GM12865 (cell line): Measurements from ENCODE around the gene DGLUCY.
"Not testable (repeated sequence)": the region's sequence is repeated elsewhere in the genome, so short reads cannot be mapped to it uniquely, and the experiment has no call there.

Source experiments
- DNase-seq: peaks from one replicate; pipeline ENCODE4 v3.0.0; 2010; ENCODE audit warnings: low read depth
- H3K4me3 ChIP-seq: 2 replicates; pipeline ENCODE4 v1.5.1; 2011; ENCODE audit warnings: mild to moderate bottlenecking, low read depth, low read length, control low read depth
- CTCF ChIP-seq: IDR thresholded peaks from 2 replicates; pipeline ENCODE4 v1.5.1; 2011; ENCODE audit warnings: low read length, control low read depth, low read depth, inconsistent platforms; ENCODE audit not compliant: insufficient read depth; ENCODE audit errors: missing control alignments

Gene DGLUCY

GRCh38 chr14:91080071-91080470 lies 33.8 kb upstream of the DGLUCY start:
- DNase-seq, result no peak
- TF ChIP-seq CTCF, result no peak
- no peak overlapping the region for H3K4me3 ChIP-seq

DNA sequence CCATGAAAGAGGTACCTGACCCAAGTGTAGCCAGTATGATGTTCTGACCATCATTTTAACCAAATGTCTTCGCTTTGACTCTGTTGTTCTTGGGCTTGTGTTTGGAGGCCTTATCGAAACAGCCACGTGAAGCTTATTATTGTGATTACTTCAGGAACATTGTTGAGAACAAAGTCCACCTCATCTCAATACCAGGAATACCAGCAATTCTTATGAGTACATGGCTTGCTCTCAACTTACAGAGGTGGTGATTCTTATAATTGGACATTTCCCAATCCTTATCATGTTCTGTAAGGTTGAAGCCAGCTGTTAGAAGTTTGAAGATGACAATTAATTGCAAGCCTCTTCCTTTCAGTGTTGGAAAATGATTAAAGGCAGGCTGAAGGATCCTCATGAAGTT lies 31.6 kb upstream of the DGLUCY start:
- DNase-seq, result no peak
- TF ChIP-seq CTCF, result no peak
- H3K4me3 ChIP-seq, result no peak overlapping the region

DNA sequence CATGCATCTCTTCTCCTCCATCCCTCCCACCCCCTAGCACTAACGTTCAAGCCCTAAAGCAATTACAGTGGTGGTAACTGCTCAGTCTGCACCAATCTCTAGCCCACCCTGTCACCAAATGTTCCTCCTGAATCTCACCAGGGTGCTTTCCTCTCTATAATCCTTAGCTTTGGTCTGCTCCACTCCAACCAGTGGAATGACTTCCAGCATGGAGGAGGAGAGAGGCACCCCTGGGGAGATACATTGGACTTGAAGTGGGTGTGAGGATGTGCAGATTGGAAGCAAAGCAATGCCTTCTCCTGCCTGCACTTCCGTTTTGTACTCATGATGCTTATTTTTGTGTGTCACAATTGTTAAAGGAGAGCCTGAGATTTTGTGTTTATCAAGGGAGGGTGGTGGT lies 29.4 kb upstream of the DGLUCY start:
- no peak for DNase-seq
- no peak for TF ChIP-seq CTCF
- H3K4me3 ChIP-seq, result no peak overlapping the region

- not testable (repeated sequence) for H3K4me3 ChIP-seq, DNase-seq
Measured at GRCh38 chr14:91087470-91087869, 26.4 kb upstream of the DGLUCY start.

- no peak for TF ChIP-seq CTCF
- DNase-seq, result no peak
Measured at GRCh38 chr14:91088585-91089235, 25.2 kb upstream of the DGLUCY start.

GRCh38 chr14:91089958-91090535 lies 23.8 kb upstream of the DGLUCY start:
- peak; percentile 25 for DNase-seq
- TF ChIP-seq CTCF, result no peak
- H3K4me3 ChIP-seq, result no peak overlapping the region

More at GRCh38 chr14:91088585-91089235, 25.2 kb upstream of the DGLUCY start:
- no peak overlapping the region for H3K4me3 ChIP-seq

DNA sequence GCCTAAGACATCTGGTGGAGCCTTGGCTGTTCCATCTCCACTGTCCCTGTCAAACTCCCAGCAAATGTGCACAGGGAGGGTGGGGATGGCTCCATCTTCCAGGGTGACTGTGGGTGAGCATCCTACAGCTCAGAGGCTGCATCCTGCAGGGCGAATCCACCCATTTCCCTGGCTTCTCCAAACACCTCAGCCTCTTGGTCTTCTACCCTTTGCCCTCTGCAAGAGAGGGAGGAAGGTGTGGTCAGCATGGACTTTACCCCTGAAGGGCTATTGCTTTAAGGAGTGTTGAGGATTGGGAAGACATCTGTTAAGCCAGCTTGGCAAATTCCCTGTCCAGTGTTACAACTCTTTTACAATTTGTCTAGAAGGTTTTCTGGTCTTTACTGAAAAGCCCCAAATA lies 23.1 kb upstream of the DGLUCY start:
- DNase-seq, result no peak
- H3K4me3 ChIP-seq, result no peak overlapping the region
- TF ChIP-seq CTCF, result no peak
